ENCODE measurements around the gene URI1.

DNA sequence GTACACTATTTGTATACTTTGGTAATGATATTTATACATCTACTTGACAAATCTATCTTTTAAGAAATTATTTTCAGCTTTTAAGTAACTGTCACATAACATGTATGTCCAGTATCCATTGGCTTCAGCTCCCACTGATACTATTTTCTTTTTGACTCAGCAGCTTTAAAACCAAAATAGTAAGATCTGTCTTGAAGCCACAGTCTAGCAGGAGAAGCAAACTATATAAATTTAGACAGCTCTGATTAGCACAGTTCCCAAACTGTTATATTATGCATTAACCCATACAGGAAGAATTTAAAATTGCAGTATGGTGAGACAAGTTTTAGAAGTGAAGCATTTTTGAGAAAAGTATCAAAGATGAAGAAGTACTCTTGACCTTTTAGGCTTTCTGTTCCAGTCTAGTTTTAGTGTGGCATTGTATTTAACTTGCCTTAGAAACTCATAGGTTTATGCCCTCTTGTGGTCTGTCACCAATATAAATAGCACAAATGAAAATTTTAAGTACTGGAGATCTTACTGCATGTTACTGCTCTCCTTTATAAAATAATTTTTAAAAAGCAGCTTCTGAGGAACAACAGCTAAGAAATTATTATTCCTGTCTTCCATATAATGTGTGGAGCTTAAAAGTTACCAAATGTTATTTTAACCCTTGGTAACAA is 24.7 kb downstream of the URI1 start:
- TF ChIP-seq, protein P1, sequence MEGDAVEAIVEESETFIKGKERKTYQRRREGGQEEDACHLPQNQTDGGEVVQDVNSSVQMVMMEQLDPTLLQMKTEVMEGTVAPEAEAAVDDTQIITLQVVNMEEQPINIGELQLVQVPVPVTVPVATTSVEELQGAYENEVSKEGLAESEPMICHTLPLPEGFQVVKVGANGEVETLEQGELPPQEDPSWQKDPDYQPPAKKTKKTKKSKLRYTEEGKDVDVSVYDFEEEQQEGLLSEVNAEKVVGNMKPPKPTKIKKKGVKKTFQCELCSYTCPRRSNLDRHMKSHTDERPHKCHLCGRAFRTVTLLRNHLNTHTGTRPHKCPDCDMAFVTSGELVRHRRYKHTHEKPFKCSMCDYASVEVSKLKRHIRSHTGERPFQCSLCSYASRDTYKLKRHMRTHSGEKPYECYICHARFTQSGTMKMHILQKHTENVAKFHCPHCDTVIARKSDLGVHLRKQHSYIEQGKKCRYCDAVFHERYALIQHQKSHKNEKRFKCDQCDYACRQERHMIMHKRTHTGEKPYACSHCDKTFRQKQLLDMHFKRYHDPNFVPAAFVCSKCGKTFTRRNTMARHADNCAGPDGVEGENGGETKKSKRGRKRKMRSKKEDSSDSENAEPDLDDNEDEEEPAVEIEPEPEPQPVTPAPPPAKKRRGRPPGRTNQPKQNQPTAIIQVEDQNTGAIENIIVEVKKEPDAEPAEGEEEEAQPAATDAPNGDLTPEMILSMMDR (IDR thresholded peaks at IDR 0.05): peak in 7 of 12 donors; percentile 2 to 38 (median 14)
- TF ChIP-seq POLR2A (IDR thresholded peaks at IDR 0.05): no peak
